Gastroesophageal sphincter (tissue), 4 donors: ENCODE results near the gene ITCH. TPM values are rescaled to one million over a fixed set of nuclear protein-coding genes. Genes with fewer than 3 reads are reported as not detected.
A peak's percentile ranks its signal among the peaks of the same experiment; 100 is the strongest.

Experiments
- ATAC-seq: fragments of 150-250 bp; one replicate; pipeline ENCODE4 v1.9.1; 2016; ENCODE audit warnings: mild to moderate bottlenecking, moderate library complexity
- H3K27ac ChIP-seq, 4 donors: fragments of 200-600 bp; sonication (generic) in 3 of 4; 1 replicate in 3 of 4; 2 replicates in 1 of 4; pipeline ENCODE4 v1.5.1; 2016 to 2019
- H3K27me3 ChIP-seq: fragments of 200-600 bp; sonication (generic); one replicate; pipeline ENCODE4 v1.5.1; 2019
- H3K36me3 ChIP-seq, 2 donors: fragments of 200-600 bp; sonication (generic); one replicate each; pipeline ENCODE4 v1.5.1; 2019; ENCODE audit warnings: control low read depth in 1 of 2
- H3K4me1 ChIP-seq, 3 donors: fragments of 200-600 bp; sonication (generic); 1 replicate in 2 of 3; 2 replicates in 1 of 3; pipeline ENCODE4 v1.5.1; 2016 to 2019; ENCODE audit warnings: control low read depth in 2 of 3
- H3K4me3 ChIP-seq, 2 donors: fragments of 200-600 bp; sonication (generic); one replicate each; pipeline ENCODE4 v1.5.1; 2019; ENCODE audit warnings: mild to moderate bottlenecking in 1 of 2, moderate library complexity in 1 of 2
- H3K9me3 ChIP-seq, 3 donors: fragments of 200-600 bp; sonication (generic); one replicate each; pipeline ENCODE4 v1.5.1; 2017 to 2019; ENCODE audit warnings: control low read depth in 2 of 3
- EP300 ChIP-seq: sonication (generic); formaldehyde crosslinking; IDR thresholded peaks from one replicate; pipeline ENCODE4 v1.6.1; 2017; ENCODE audit warnings: antibody characterized with exemption, mild to moderate bottlenecking
- POLR2A ChIP-seq, 2 donors: fragments of 450-650 bp; IDR thresholded peaks; one replicate each; pipeline ENCODE4 v1.6.1; 2017; ENCODE audit warnings: antibody characterized with exemption in 2 of 2, mild to moderate bottlenecking in 2 of 2, moderate library complexity in 1 of 2
- POLR2AphosphoS5 ChIP-seq: sonication (generic); formaldehyde crosslinking; IDR thresholded peaks from one replicate; pipeline ENCODE4 v1.6.1; 2017; ENCODE audit warnings: antibody characterized with exemption
- WGBS, 2 donors: methylation state at CpG; one replicate each; pipeline ENCODE4 v1.1.5; 2018; ENCODE audit warnings: low coverage in 1 of 2; 5-methylcytosine and 5-hydroxymethylcytosine counted together
- total RNA-seq, 4 donors: library from RNA; depleted of rRNA; stranded (reverse); fragments of >200 nt; gene quantifications; one replicate each; pipeline ENCODE4 v1.1.0, GENCODE V29; 2016
- TF ChIP-seq, protein P1 (sequence below), 4 experiments: fragments of 200-600 bp in 2 of 4; fragments of 450-650 bp in 2 of 4; sonication (generic) in 1 of 4; IDR thresholded peaks; one replicate each; pipeline ENCODE4 v1.5.1; 2017 to 2019; ENCODE audit warnings: antibody characterized with exemption in 4 of 4, mild to moderate bottlenecking in 2 of 4, moderate library complexity in 2 of 4

ITCH gene
- total RNA-seq, 4 donors from 2014 or later = 59.5 to 75.5 (median 65.1) TPM

DNA sequence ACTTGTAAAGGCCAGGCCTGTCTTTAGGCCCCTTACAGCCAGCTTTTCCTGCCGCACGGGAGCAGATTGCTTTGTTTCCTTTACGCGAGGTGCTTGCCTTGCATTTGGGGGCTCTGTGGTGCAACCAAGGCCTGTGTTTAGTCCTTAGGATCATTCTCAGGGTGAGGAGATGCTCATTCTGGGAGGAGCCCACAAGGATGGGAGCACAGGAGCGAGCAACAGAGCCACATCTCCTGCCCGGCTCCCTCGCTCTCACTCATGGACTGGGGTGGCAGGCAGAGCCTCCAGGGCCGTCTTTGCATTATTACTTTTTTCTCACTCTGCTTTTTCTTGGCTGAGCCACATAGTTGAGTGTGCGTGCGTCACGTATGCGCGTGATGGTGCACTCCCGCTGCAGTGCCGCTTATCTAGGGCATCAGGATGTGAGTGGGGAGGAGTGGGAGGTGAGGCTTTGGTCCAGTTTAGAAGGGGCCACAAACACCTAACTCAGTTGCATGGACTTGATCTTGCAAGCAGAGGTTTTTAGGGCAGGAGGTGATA is 172.3 kb downstream of the ITCH start:
- ATAC-seq = no peak
- Histone ChIP-seq H3K27ac (no peak overlapping the region), H3K4me1 (peaks cover 0 to 30% (median 0%) of the 10 kb centered on the region in 3 donors), H3K27me3 (no peaks in the 10 kb centered on the region), H3K36me3 (peaks cover 0 to 99% of the 10 kb centered on the region in 2 donors), H3K9me3 (no peaks in the 10 kb centered on the region), H3K4me3 (no peak overlapping the region)
- no peak for TF ChIP-seq EP300
- no peak for TF ChIP-seq POLR2A (IDR thresholded peaks at IDR 0.05)
- TF ChIP-seq, protein P1, sequence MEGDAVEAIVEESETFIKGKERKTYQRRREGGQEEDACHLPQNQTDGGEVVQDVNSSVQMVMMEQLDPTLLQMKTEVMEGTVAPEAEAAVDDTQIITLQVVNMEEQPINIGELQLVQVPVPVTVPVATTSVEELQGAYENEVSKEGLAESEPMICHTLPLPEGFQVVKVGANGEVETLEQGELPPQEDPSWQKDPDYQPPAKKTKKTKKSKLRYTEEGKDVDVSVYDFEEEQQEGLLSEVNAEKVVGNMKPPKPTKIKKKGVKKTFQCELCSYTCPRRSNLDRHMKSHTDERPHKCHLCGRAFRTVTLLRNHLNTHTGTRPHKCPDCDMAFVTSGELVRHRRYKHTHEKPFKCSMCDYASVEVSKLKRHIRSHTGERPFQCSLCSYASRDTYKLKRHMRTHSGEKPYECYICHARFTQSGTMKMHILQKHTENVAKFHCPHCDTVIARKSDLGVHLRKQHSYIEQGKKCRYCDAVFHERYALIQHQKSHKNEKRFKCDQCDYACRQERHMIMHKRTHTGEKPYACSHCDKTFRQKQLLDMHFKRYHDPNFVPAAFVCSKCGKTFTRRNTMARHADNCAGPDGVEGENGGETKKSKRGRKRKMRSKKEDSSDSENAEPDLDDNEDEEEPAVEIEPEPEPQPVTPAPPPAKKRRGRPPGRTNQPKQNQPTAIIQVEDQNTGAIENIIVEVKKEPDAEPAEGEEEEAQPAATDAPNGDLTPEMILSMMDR (IDR thresholded peaks at IDR 0.05) = no peak
- no peak for TF ChIP-seq POLR2AphosphoS5
- 92 to 94% methylated on average over 2 to 3 of the region's 15 CpGs for WGBS, 2 donors

DNA sequence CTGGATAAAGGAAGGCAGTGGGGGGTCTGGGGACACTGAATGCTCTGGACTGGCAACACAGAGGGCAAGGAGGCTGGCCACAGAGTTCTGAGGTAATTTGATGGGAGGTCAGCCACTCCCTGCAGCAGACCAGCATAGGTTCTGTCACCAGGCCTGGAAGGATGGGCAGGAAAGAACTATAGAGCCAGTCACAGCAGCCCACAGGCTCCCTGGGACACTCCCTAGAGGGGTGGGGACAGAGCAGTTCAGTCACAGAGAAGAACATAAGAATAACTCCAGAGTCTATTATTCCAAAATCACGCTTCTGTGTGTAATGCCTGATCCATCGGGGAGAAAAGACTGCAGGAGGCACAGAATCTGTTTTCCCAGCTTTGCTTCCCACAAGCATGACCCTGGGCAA is 172.8 kb downstream of the ITCH start:
- TF ChIP-seq EP300 (no peak), POLR2AphosphoS5 (no peak), POLR2A (IDR thresholded peaks at IDR 0.05) (no peak)
- TF ChIP-seq, protein P1 (IDR thresholded peaks at IDR 0.05) = no peak
- ATAC-seq = no peak
- WGBS, 2 donors = 80 to 94% methylated on average over 2 of the region's 2 CpGs
- H3K27ac ChIP-seq = no peak overlapping the region
- no peaks in the 10 kb centered on the region for H3K27me3 ChIP-seq
- peaks cover 0 to 25% (median 0%) of the 10 kb centered on the region in 3 donors for H3K4me1 ChIP-seq
- H3K36me3 ChIP-seq = peaks cover 0 to 99% of the 10 kb centered on the region in 2 donors
- no peaks in the 10 kb centered on the region for H3K9me3 ChIP-seq
- H3K4me3 ChIP-seq = no peak overlapping the region

DNA sequence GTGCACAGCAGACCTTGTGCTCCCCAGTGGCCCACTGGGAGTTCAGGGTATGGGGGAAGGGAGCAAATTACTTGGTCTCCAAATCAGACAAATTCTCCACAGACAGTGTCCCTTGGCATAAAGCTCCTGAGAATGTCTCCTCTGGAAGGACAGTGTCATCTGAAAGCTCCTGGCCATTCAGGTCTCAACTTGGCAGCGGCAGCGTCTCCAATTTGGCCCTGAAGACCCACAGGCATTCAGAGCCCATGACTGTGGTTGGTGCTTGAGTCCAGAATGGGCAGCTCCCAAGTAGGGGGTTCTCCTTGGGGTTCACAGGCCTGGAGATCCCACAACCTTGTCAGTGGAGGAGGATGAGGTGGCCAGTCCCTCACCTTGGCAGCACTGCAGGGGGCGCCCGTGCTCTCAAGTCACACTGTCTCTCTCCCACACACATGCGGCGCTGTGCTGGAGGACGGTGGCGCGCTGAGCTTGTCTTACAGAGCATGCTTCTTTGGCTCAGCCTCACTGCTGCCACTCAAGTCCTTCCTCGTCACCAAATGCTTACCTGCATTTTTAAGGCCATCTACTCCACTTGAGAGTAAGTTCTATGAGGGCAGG is 173.8 kb downstream of the ITCH start:
- peaks cover 0 to 99% of the 10 kb centered on the region in 2 donors for H3K36me3 ChIP-seq
- H3K9me3 ChIP-seq = no peaks in the 10 kb centered on the region
- no peak overlapping the region for H3K27ac ChIP-seq
- H3K4me3 ChIP-seq = no peak overlapping the region
- no peak for ATAC-seq
- peaks cover 0 to 14% (median 0%) of the 10 kb centered on the region in 3 donors for H3K4me1 ChIP-seq
- TF ChIP-seq, protein P1 (IDR thresholded peaks at IDR 0.05) = peak in 3 of 4 experiments; percentile 12 to 37 (median 35)
- TF ChIP-seq POLR2A (IDR thresholded peaks at IDR 0.05) = no peak
- 64 to 86% methylated on average over 3 to 4 of the region's 10 CpGs for WGBS, 2 donors
- no peaks in the 10 kb centered on the region for H3K27me3 ChIP-seq

DNA sequence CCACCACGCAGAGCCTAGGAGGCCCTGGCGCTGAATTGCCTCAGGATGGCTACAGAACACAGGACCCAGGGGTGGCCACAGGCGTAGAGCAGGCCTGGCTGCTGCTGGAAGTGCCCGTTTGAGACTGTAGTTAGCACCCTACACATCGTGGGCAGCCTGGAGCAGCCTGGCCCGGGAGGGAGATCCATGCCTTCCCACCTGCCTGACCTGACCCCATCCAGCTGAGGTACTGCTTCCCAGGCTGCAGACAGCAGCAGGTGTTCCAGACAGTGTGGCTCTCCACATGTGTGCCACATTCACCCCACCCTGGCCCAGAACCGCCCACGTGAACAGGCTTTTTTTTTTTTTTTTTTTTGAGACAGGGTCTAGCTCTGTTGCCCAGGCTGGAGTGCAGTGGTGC is 174.6 kb downstream of the ITCH start:
- Histone ChIP-seq H3K4me1 (peaks cover 0 to 8% (median 0%) of the 10 kb centered on the region in 3 donors), H3K4me3 (no peak overlapping the region), H3K27ac (no peak overlapping the region), H3K36me3 (peaks cover 0 to 99% of the 10 kb centered on the region in 2 donors), H3K27me3 (no peaks in the 10 kb centered on the region), H3K9me3 (no peaks in the 10 kb centered on the region)
- TF ChIP-seq, protein P1 (IDR thresholded peaks at IDR 0.05) = no peak
- no peak for TF ChIP-seq POLR2A (IDR thresholded peaks at IDR 0.05)
- TF ChIP-seq POLR2AphosphoS5 = no peak
- no peak for TF ChIP-seq EP300
- 94% methylated on average over 3 of the region's 8 CpGs; no CpG with 5 or more reads in 1 of the 2 donors for WGBS, 2 donors
- ATAC-seq = no peak

DNA sequence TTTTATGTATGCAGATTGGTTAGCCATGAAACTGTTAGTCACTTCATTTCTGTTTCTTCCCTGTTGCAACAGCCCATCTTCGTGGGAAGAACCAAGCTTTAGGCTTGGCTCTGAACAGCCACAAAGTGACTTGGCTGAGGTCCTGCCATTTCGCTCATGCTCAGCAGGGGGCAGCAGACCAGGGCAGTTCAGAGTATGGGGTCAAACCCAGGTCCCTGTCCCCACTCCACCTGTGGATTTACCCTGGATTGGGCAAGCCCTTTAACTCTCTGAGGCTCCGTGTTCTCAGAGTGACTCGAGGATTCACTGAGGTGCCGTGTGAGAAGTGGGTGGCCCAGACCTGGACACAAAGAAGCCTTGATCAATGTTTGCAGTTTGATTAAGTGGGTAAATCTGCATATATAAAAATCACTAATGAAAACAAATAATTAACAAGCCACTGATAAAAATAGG is 175.6 kb downstream of the ITCH start:
- H3K4me1 ChIP-seq = no peaks in the 10 kb centered on the region
- no peak overlapping the region for H3K27ac ChIP-seq
- TF ChIP-seq, protein P1 (IDR thresholded peaks at IDR 0.05) = peak in 3 of 4 experiments; percentile 62 to 76 (median 75)
- no peak for TF ChIP-seq EP300
- no peak for TF ChIP-seq POLR2AphosphoS5
- H3K9me3 ChIP-seq = no peaks in the 10 kb centered on the region
- peak; percentile 72 for ATAC-seq
- WGBS, 2 donors = no CpG with 5 or more reads among the region's 5 CpGs
- peaks cover 0 to 89% of the 10 kb centered on the region in 2 donors for H3K36me3 ChIP-seq
- H3K4me3 ChIP-seq = no peak overlapping the region
- no peaks in the 10 kb centered on the region for H3K27me3 ChIP-seq
